ENCODE measurements around the gene RAB31.

Gene RAB31

GRCh38 chr18:9694952-9695495, 13.1 kb upstream of the RAB31 start:
- DNase-seq = no peak

- no peak for DNase-seq
These were observed 12.5 kb upstream of the RAB31 start for GRCh38 chr18:9695605-9696004.

GRCh38 chr18:9696112-9696511, 12.0 kb upstream of the RAB31 start:
- DNase-seq = no peak

- no peak for DNase-seq
These were observed 11.4 kb upstream of the RAB31 start for GRCh38 chr18:9696701-9697100.

GRCh38 chr18:9697121-9697520, 11.0 kb upstream of the RAB31 start:
- no peak for DNase-seq

GRCh38 chr18:9698497-9698896, 9.6 kb upstream of the RAB31 start:
- DNase-seq = no peak

- no peak for DNase-seq
These were observed 7.8 kb upstream of the RAB31 start for GRCh38 chr18:9700261-9700796.

- DNase-seq = no peak
These were observed 6.3 kb upstream of the RAB31 start for GRCh38 chr18:9701609-9702349.

- DNase-seq = no peak
These were observed 3.6 kb upstream of the RAB31 start for GRCh38 chr18:9704233-9705118.

GRCh38 chr18:9705183-9705829, 2.8 kb upstream of the RAB31 start:
- no peak for DNase-seq

- DNase-seq = no peak
These were observed 1.8 kb upstream of the RAB31 start for GRCh38 chr18:9706081-9706935.

- no peak for DNase-seq
These were observed 582 bp upstream of the RAB31 start for GRCh38 chr18:9707381-9708056.

- no peak for DNase-seq
These were observed 568 bp downstream of the RAB31 start for GRCh38 chr18:9708434-9709303.

GRCh38 chr18:9709304-9709877, 1.3 kb downstream of the RAB31 start:
- no peak for DNase-seq

GRCh38 chr18:9710037-9710436, 1.9 kb downstream of the RAB31 start:
- DNase-seq = no peak

- no peak for DNase-seq
These were observed 3.4 kb downstream of the RAB31 start for GRCh38 chr18:9711361-9712129.

- no peak for DNase-seq
These were observed 4.1 kb downstream of the RAB31 start for GRCh38 chr18:9712130-9712577.

- no peak for DNase-seq
These were observed 4.5 kb downstream of the RAB31 start for GRCh38 chr18:9712611-9713010.
